Measurements from ENCODE around the gene GRM6. TPM values are rescaled to one million over a fixed set of nuclear protein-coding genes. Genes with fewer than 3 reads are reported as not detected.

Gene GRM6
- total RNA-seq, 1 experiment from 2014 or later = not detected

DNA sequence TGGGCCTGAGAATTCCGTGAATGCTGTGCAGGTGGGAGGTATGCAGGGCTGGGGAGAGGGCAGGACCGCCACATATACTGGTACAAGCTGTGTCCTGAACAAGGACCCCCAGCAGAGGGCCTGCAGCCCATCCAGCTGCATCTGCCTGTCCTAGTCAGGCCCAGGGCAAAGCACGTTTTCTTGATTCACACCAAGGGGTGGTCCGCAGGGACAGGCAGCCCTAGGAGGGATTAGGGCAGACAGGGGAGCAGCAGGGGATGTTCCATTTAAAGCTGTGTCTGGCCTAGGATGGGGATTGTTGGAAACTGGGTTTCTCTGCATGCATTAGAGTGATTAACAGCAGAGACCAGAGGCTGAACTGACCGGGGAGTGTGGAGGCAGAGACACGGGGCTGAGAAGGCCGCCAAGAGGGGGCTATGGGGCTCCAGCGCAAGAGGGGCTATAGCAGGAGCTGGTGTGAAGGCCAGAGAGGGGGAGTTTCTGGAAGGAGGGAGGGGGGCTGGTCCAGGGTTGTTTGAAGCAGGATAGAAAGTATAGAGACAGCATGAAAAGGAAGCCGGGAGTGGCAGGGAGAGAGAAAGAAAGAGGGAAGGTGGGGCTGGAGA lies 2.7 kb downstream of the GRM6 start:
- Histone ChIP-seq H3K4me1 (ENCODE audit: insufficient read depth, low read length, poor library complexity, severe bottlenecking) (no peaks in the 10 kb centered on the region), H3K27me3 (replicated peaks; ENCODE audit: insufficient read depth, low read depth, low read length, poor library complexity) (peaks cover 30% of the 10 kb centered on the region), H3K27ac (ENCODE audit: low read depth, low read length, poor library complexity, severe bottlenecking) (no peak overlapping the region), H3K36me3 (ENCODE audit: insufficient read depth, low read length, poor library complexity, severe bottlenecking) (no peaks in the 10 kb centered on the region), H3K4me3 (ENCODE audit: low read depth, low read length, poor library complexity, severe bottlenecking) (no peak overlapping the region), H3K9me3 (ENCODE audit: low read depth, low read length, poor library complexity, severe bottlenecking) (peaks cover 5% of the 10 kb centered on the region)
- TF ChIP-seq, protein P1, sequence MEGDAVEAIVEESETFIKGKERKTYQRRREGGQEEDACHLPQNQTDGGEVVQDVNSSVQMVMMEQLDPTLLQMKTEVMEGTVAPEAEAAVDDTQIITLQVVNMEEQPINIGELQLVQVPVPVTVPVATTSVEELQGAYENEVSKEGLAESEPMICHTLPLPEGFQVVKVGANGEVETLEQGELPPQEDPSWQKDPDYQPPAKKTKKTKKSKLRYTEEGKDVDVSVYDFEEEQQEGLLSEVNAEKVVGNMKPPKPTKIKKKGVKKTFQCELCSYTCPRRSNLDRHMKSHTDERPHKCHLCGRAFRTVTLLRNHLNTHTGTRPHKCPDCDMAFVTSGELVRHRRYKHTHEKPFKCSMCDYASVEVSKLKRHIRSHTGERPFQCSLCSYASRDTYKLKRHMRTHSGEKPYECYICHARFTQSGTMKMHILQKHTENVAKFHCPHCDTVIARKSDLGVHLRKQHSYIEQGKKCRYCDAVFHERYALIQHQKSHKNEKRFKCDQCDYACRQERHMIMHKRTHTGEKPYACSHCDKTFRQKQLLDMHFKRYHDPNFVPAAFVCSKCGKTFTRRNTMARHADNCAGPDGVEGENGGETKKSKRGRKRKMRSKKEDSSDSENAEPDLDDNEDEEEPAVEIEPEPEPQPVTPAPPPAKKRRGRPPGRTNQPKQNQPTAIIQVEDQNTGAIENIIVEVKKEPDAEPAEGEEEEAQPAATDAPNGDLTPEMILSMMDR (conservative IDR thresholded peaks at IDR 0.05; ENCODE audit: low read depth, low read length) = no peak
- TF ChIP-seq EZH2 (IDR thresholded peaks at IDR 0.05; ENCODE audit: borderline replicate concordance, low read depth, low read length, poor library complexity, severe bottlenecking) = no peak
- ChIA-PET POLR2A (ENCODE audit: low non-redundant PET) (no interaction called here), CTCF (no interaction called here)
- no TSS peak for BruUV-seq (replicated peaks)
- intact Hi-C loops (cut with micrococcal nuclease; ENCODE audit: unreplicated experiment) = no loop called here
- no peak for DNase-seq (ENCODE audit: low spot score)

DNA sequence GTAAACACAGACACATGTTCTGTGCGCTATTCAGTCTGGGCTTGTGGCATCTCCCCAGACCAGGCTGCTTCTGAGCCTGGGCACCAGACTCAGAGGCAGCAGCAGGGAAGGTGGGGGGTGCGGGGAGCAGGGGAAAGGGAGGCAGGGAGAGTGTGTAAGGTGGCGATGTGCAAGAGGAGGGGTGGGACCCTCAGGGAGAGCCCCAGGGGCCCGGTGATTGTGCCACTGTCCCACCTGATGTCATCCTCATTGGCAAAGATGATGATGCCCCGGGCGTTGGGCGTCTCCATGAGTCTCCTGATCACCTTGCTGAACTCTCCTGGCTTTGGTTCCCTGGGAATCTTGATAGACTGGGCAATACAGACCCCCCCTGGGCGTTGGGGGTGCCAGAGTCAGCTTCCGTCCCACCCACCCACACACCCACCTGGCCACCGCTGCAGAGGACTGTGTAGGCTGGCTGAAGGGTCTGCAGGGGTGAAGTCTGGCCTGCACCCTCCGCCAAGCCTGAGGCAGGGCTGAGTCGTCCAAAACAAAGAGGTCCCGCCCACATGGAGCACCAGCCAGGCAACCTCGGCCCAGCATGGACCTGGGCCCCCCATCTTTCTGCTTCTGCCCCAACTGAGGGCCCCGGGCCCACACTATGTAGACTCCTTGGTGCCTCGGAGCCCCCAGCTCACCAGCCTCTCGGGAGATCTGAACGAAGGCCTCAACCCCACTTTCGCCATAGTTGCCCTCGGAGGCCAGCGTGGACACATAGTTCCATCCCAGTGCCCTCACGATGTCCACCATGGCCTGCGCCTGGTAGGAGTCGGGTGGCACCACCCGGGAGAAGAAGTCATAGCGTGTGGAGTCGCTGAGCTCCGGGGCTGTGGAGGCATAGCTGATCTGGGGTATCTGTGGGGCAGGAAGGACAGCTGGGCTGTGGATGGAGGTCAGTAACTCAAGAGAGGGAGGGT lies 3.7 kb downstream of the GRM6 start:
- TF ChIP-seq, protein P1 (conservative IDR thresholded peaks at IDR 0.05; ENCODE audit: low read depth, low read length) = no peak
- no peak for TF ChIP-seq EZH2 (IDR thresholded peaks at IDR 0.05; ENCODE audit: borderline replicate concordance, low read depth, low read length, poor library complexity, severe bottlenecking)
- DNase-seq (ENCODE audit: low spot score) = no peak
- Histone ChIP-seq H3K36me3 (ENCODE audit: insufficient read depth, low read length, poor library complexity, severe bottlenecking) (no peaks in the 10 kb centered on the region), H3K27ac (ENCODE audit: low read depth, low read length, poor library complexity, severe bottlenecking) (no peak overlapping the region), H3K4me1 (ENCODE audit: insufficient read depth, low read length, poor library complexity, severe bottlenecking) (no peaks in the 10 kb centered on the region), H3K4me3 (ENCODE audit: low read depth, low read length, poor library complexity, severe bottlenecking) (no peak overlapping the region), H3K27me3 (replicated peaks; ENCODE audit: insufficient read depth, low read depth, low read length, poor library complexity) (peaks cover 30% of the 10 kb centered on the region), H3K9me3 (ENCODE audit: low read depth, low read length, poor library complexity, severe bottlenecking) (peaks cover 5% of the 10 kb centered on the region)
- BruUV-seq (replicated peaks) = no TSS peak
- intact Hi-C loops (cut with micrococcal nuclease; ENCODE audit: unreplicated experiment) = no loop called here
- CTCF ChIA-PET = no interaction called here
- POLR2A ChIA-PET (ENCODE audit: low non-redundant PET) = no interaction called here

DNA sequence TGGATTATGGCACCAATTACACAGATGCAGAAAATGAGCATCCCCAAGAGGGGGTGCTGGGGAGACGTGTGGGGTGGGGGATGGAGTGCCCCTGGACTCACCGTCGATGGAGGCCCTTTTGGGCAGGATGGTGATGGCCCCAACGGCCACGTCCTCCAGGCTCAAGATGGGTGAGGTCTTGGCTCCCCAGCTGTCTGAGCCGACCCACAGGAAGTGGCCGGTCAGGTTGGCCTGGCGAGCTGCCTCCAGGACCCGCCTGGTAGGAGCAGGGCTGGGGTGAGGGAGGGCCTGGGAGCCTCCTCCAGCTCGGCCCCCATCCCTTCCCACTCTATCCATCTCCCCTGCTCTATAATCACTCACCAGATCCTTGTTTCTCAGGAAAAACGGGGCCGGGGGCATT lies 4.6 kb downstream of the GRM6 start:
- no peak for TF ChIP-seq EZH2 (IDR thresholded peaks at IDR 0.05; ENCODE audit: borderline replicate concordance, low read depth, low read length, poor library complexity, severe bottlenecking)
- TF ChIP-seq, protein P1 (conservative IDR thresholded peaks at IDR 0.05; ENCODE audit: low read depth, low read length) = no peak
- Histone ChIP-seq H3K36me3 (ENCODE audit: insufficient read depth, low read length, poor library complexity, severe bottlenecking) (no peaks in the 10 kb centered on the region), H3K9me3 (ENCODE audit: low read depth, low read length, poor library complexity, severe bottlenecking) (peaks cover 5% of the 10 kb centered on the region), H3K27me3 (replicated peaks; ENCODE audit: insufficient read depth, low read depth, low read length, poor library complexity) (peaks cover 21% of the 10 kb centered on the region), H3K4me3 (ENCODE audit: low read depth, low read length, poor library complexity, severe bottlenecking) (no peak overlapping the region), H3K27ac (ENCODE audit: low read depth, low read length, poor library complexity, severe bottlenecking) (no peak overlapping the region), H3K4me1 (ENCODE audit: insufficient read depth, low read length, poor library complexity, severe bottlenecking) (no peaks in the 10 kb centered on the region)
- ChIA-PET POLR2A (ENCODE audit: low non-redundant PET) (no interaction called here), CTCF (no interaction called here)
- no TSS peak for BruUV-seq (replicated peaks)
- intact Hi-C loops (cut with micrococcal nuclease; ENCODE audit: unreplicated experiment) = no loop called here
- no peak for DNase-seq (ENCODE audit: low spot score)
